Endothelial cell (in vitro differentiated cells): ENCODE data around the gene GLO1. TPM values are rescaled to one million over a fixed set of nuclear protein-coding genes. Genes with fewer than 3 reads are reported as not detected.

Experiments used
- DNase-seq: peaks from one replicate; pipeline ENCODE4 v3.0.0; 2021; ENCODE audit warnings: low spot score
- H3K27ac Mint-ChIP-seq: one replicate; pipeline ENCODE4 v1.8.0; 2021; ENCODE audit warnings: mixed read lengths, inconsistent platforms; ENCODE audit not compliant: unreplicated experiment
- H3K27me3 Mint-ChIP-seq: one replicate; pipeline ENCODE4 v1.8.0; 2021; ENCODE audit warnings: mild to moderate bottlenecking, moderate library complexity, mixed read lengths, inconsistent platforms; ENCODE audit not compliant: unreplicated experiment
- H3K36me3 Mint-ChIP-seq: one replicate; pipeline ENCODE4 v1.8.0; 2021; ENCODE audit warnings: mild to moderate bottlenecking, low read depth, mixed read lengths, inconsistent platforms; ENCODE audit not compliant: unreplicated experiment
- H3K4me1 Mint-ChIP-seq: one replicate; pipeline ENCODE4 v1.8.0; 2021; ENCODE audit warnings: mild to moderate bottlenecking, mixed read lengths, inconsistent platforms; ENCODE audit not compliant: unreplicated experiment
- H3K4me3 Mint-ChIP-seq: one replicate; pipeline ENCODE4 v1.8.0; 2021; ENCODE audit warnings: mild to moderate bottlenecking, mixed read lengths, inconsistent platforms; ENCODE audit not compliant: unreplicated experiment
- H3K9me3 Mint-ChIP-seq: one replicate; pipeline ENCODE4 v1.8.0; 2021; ENCODE audit warnings: mixed read lengths, inconsistent platforms; ENCODE audit not compliant: unreplicated experiment
- CTCF ChIP-seq: fragments of 200-600 bp; sonication (generic); IDR thresholded peaks from one replicate; pipeline ENCODE4 v1.5.0; 2021; ENCODE audit warnings: antibody characterized with exemption; ENCODE audit not compliant: unreplicated experiment
- total RNA-seq: library from RNA; stranded (reverse); fragmentation: NEBNext Ultra II Directional; extraction: Animal tissue kit (Norgen Biotek cat#: 25700); gene quantifications from one replicate; pipeline ENCODE4 v1.2.1, GENCODE V29; 2021; ENCODE audit not compliant: unreplicated experiment

The GLO1 gene
- total RNA-seq, 1 donor from 2014 or later, result 83.6 TPM

GRCh38 chr6:38638941-38639497, 63.9 kb downstream of the GLO1 start:
- Mint-ChIP-seq H3K27me3 (peaks cover 1% of the 10 kb centered on the region), H3K9me3 (no peaks in the 10 kb centered on the region), H3K4me1 (peaks cover 12% of the 10 kb centered on the region), H3K27ac (peak overlapping the region; percentile 89), H3K36me3 (no peaks in the 10 kb centered on the region), H3K4me3 (peak overlapping the region; percentile 93)
- peak; percentile 31 for DNase-seq
- no peak for TF ChIP-seq CTCF

GRCh38 chr6:38637756-38638155, 65.2 kb downstream of the GLO1 start:
- no peak overlapping the region for H3K4me3 Mint-ChIP-seq
- no peaks in the 10 kb centered on the region for H3K27me3 Mint-ChIP-seq
- H3K4me1 Mint-ChIP-seq, result peaks cover 12% of the 10 kb centered on the region
- no peaks in the 10 kb centered on the region for H3K9me3 Mint-ChIP-seq
- TF ChIP-seq CTCF, result no peak
- DNase-seq, result no peak
- H3K36me3 Mint-ChIP-seq, result no peaks in the 10 kb centered on the region
- H3K27ac Mint-ChIP-seq, result no peak overlapping the region

GRCh38 chr6:38636027-38636426, 66.9 kb downstream of the GLO1 start:
- H3K27ac Mint-ChIP-seq, result no peak overlapping the region
- peaks cover 12% of the 10 kb centered on the region for H3K4me1 Mint-ChIP-seq
- no peaks in the 10 kb centered on the region for H3K36me3 Mint-ChIP-seq
- no peak for DNase-seq
- H3K27me3 Mint-ChIP-seq, result no peaks in the 10 kb centered on the region
- TF ChIP-seq CTCF, result no peak
- no peak overlapping the region for H3K4me3 Mint-ChIP-seq
- no peaks in the 10 kb centered on the region for H3K9me3 Mint-ChIP-seq

- H3K27ac Mint-ChIP-seq, result no peak overlapping the region
- no peak overlapping the region for H3K4me3 Mint-ChIP-seq
- no peaks in the 10 kb centered on the region for H3K27me3 Mint-ChIP-seq
- no peaks in the 10 kb centered on the region for H3K9me3 Mint-ChIP-seq
- H3K4me1 Mint-ChIP-seq, result peaks cover 6% of the 10 kb centered on the region
- no peak for DNase-seq
- H3K36me3 Mint-ChIP-seq, result no peaks in the 10 kb centered on the region
- TF ChIP-seq CTCF, result no peak
These were observed 68.4 kb downstream of the GLO1 start for GRCh38 chr6:38634518-38634917.

GRCh38 chr6:38632490-38632889, 70.5 kb downstream of the GLO1 start:
- no peaks in the 10 kb centered on the region for H3K36me3 Mint-ChIP-seq
- H3K27ac Mint-ChIP-seq, result no peak overlapping the region
- H3K4me1 Mint-ChIP-seq, result no peaks in the 10 kb centered on the region
- H3K9me3 Mint-ChIP-seq, result no peaks in the 10 kb centered on the region
- no peak for TF ChIP-seq CTCF
- no peaks in the 10 kb centered on the region for H3K27me3 Mint-ChIP-seq
- no peak for DNase-seq
- no peak overlapping the region for H3K4me3 Mint-ChIP-seq
